ENCODE results near the gene CLOCK.

DNA sequence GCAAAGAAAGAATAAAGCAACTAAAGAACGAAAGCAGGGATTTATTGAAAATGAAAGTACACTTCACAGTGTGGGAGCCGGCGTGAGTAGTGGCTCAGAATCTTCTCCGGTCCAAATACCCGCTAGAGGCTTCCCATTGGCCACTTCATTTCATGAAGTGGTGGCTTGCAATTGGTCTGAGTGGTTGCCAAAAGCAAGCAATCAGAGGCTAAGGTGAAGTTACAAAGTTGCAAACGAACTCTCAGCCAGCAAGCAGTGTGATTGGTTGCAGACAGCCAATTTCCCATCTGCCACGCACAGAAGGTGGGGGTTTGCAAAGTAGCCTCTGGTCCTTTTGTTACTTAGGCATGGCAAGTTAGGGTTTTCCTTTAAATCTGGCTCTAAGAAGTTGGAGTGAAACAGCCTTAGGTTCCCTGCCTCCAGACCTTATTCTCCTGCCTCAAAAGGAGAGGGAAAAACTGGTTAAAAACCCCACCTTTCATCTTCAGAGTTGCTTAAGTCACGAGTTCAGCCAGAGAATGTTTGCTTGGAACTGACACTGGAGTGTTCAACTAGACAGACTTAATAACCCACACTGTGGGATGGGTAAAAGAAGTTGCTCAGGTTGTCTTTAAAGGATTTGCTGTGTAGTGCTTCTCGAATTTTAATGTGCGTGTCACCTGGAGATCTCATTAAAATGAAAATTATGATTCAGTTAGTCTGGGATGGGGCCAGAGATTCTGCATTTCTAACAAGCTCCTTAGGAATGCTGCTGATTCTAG, 6.9 kb upstream of the CLOCK start:
- TF ChIP-seq SIN3A (IDR thresholded peaks at IDR 0.05; ENCODE audit: borderline replicate concordance, insufficient read depth, low read length), result no peak
- TF ChIP-seq TAF1 (IDR thresholded peaks at IDR 0.05; ENCODE audit: borderline replicate concordance, insufficient read depth, low read length), result no peak
- TF ChIP-seq POLR2AphosphoS5 (IDR thresholded peaks at IDR 0.05; ENCODE audit: low read depth, low read length), result no peak
- TF ChIP-seq, protein P1, sequence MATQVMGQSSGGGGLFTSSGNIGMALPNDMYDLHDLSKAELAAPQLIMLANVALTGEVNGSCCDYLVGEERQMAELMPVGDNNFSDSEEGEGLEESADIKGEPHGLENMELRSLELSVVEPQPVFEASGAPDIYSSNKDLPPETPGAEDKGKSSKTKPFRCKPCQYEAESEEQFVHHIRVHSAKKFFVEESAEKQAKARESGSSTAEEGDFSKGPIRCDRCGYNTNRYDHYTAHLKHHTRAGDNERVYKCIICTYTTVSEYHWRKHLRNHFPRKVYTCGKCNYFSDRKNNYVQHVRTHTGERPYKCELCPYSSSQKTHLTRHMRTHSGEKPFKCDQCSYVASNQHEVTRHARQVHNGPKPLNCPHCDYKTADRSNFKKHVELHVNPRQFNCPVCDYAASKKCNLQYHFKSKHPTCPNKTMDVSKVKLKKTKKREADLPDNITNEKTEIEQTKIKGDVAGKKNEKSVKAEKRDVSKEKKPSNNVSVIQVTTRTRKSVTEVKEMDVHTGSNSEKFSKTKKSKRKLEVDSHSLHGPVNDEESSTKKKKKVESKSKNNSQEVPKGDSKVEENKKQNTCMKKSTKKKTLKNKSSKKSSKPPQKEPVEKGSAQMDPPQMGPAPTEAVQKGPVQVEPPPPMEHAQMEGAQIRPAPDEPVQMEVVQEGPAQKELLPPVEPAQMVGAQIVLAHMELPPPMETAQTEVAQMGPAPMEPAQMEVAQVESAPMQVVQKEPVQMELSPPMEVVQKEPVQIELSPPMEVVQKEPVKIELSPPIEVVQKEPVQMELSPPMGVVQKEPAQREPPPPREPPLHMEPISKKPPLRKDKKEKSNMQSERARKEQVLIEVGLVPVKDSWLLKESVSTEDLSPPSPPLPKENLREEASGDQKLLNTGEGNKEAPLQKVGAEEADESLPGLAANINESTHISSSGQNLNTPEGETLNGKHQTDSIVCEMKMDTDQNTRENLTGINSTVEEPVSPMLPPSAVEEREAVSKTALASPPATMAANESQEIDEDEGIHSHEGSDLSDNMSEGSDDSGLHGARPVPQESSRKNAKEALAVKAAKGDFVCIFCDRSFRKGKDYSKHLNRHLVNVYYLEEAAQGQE (IDR thresholded peaks at IDR 0.05; ENCODE audit: insufficient read depth in 1 of 2, low read depth in 2 of 2, low read length in 2 of 2), result no peak

All from PFSK-1 (cell line).